B cell (primary cell): ENCODE results near the gene SIPA1L3. TPM values are rescaled to one million over a fixed set of nuclear protein-coding genes. Genes with fewer than 3 reads are reported as not detected.

Source experiments
- ATAC-seq: fragments of 200-7000 bp; cut with Tn5 transposase; one replicate; pipeline ENCODE4 v1.10.0; 2021; ENCODE audit warnings: low read depth, mild to moderate bottlenecking, moderate number of reproducible peaks, moderate library complexity
- CTCF ChIA-PET: fragments of 350-600 bp; sonication (Branson Sonifier 250); formaldehyde crosslinking; loops from one replicate; lab custom pipeline; 2021; ENCODE audit warnings: antibody characterized with exemption, inconsistent platforms; lab: Charles Lee
- POLR2A ChIA-PET: fragments of 350-600 bp; sonication (Branson Sonifier 250); formaldehyde crosslinking; loops from one replicate; lab custom pipeline; 2021; ENCODE audit warnings: antibody characterized with exemption; lab: Charles Lee
- DNase-seq: peaks from one replicate; pipeline ENCODE4 v3.0.0; 2013
- H2AFZ ChIP-seq: 2 replicates; pipeline ENCODE4 v1.6.1; 2012; ENCODE audit warnings: mild to moderate bottlenecking, low read depth, low read length; ENCODE audit not compliant: insufficient read depth, poor library complexity, severe bottlenecking
- H3K27ac ChIP-seq, 2 donors: 1 replicate in 1 of 2; 2 replicates in 1 of 2; pipeline ENCODE4 v1.5.1; 2012 to 2013; ENCODE audit warnings: low read length in 2 of 2, mild to moderate bottlenecking in 2 of 2, moderate library complexity in 1 of 2
- H3K27me3 ChIP-seq, 4 experiments: fragments of 200-600 bp in 1 of 4; sonication (generic) in 1 of 4; replicated peaks in 1 of 4; 1 replicate in 2 of 4; 2 replicates in 2 of 4; pipeline versions ENCODE4 v1.6.1 to v1.7.0; 2013 to 2016; ENCODE audit warnings: low read length in 3 of 4, mild to moderate bottlenecking in 2 of 4, mixed read lengths in 1 of 4, moderate library complexity in 1 of 4; ENCODE audit not compliant: insufficient read depth in 4 of 4, control insufficient read depth in 3 of 4; ENCODE audit errors: control extremely low read depth in 1 of 4
- H3K36me3 ChIP-seq, 2 experiments: replicated peaks in 1 of 2; 1 replicate in 1 of 2; 2 replicates in 1 of 2; pipeline versions ENCODE4 v1.6.1 to v1.7.1; 2013; ENCODE audit warnings: low read length in 1 of 2; ENCODE audit not compliant: insufficient read depth in 2 of 2, control insufficient read depth in 1 of 2; ENCODE audit errors: control extremely low read depth in 1 of 2, extremely low read depth in 1 of 2
- H3K4me1 ChIP-seq, 2 donors: fragments of 200-600 bp in 1 of 2; sonication (generic) in 1 of 2; 1 replicate in 1 of 2; 2 replicates in 1 of 2; pipeline versions ENCODE4 v1.5.1 to v1.6.1; 2013 to 2017; ENCODE audit warnings: low read length in 2 of 2; ENCODE audit not compliant: control insufficient read depth in 2 of 2, insufficient read depth in 2 of 2
- H3K4me2 ChIP-seq: replicated peaks from 2 replicates; pipeline ENCODE3; 2012; ENCODE audit warnings: mild to moderate bottlenecking, low read depth, low read length; ENCODE audit not compliant: poor library complexity, severe bottlenecking
- H3K4me3 ChIP-seq, 5 experiments: fragments of 200-600 bp in 1 of 5; sonication (generic) in 1 of 5; 1 replicate in 3 of 5; 2 replicates in 2 of 5; pipeline versions ENCODE4 v1.5.1 to v1.7.0; 2011 to 2016; ENCODE audit warnings: low read length in 4 of 5, mild to moderate bottlenecking in 4 of 5, low read depth in 2 of 5, control low read depth in 1 of 5, moderate library complexity in 1 of 5; ENCODE audit not compliant: insufficient read depth in 1 of 5; ENCODE audit errors: control extremely low read depth in 1 of 5, extremely low read depth in 1 of 5
- H3K79me2 ChIP-seq: fragments of 200-600 bp; sonication (generic); one replicate; pipeline ENCODE4 v1.6.0; 2016; ENCODE audit warnings: low read length; ENCODE audit not compliant: control insufficient read depth, insufficient read depth
- H3K9ac ChIP-seq: fragments of 200-600 bp; sonication (generic); 2 replicates; pipeline ENCODE4 v1.6.1; 2017; ENCODE audit warnings: mild to moderate bottlenecking, low read length, moderate library complexity
- H3K9me3 ChIP-seq, 3 donors: one replicate each; pipeline versions ENCODE4 v1.6.1 to v1.7.1; 2013; ENCODE audit warnings: low read length in 2 of 3; ENCODE audit not compliant: control insufficient read depth in 2 of 3, insufficient read depth in 1 of 3; ENCODE audit errors: control extremely low read depth in 1 of 3
- H4K20me1 ChIP-seq: 2 replicates; pipeline ENCODE4 v1.6.0; 2012; ENCODE audit warnings: mild to moderate bottlenecking, low read length; ENCODE audit not compliant: insufficient read depth, control insufficient read depth, poor library complexity, severe bottlenecking
- H3K27ac Mint-ChIP-seq: one replicate; pipeline ENCODE4 v1.8.0; 2021; ENCODE audit warnings: mixed read lengths
- H3K27me3 Mint-ChIP-seq: one replicate; pipeline ENCODE4 v1.8.0; 2021; ENCODE audit warnings: mixed read lengths
- H3K4me1 Mint-ChIP-seq: one replicate; pipeline ENCODE4 v1.8.0; 2021; ENCODE audit warnings: mixed read lengths
- H3K4me3 Mint-ChIP-seq: one replicate; pipeline ENCODE4 v1.8.0; 2021; ENCODE audit warnings: mixed read lengths
- H3K9me3 Mint-ChIP-seq: one replicate; pipeline ENCODE4 v1.8.0; 2022; ENCODE audit warnings: mixed read lengths; ENCODE audit not compliant: insufficient read depth
- CTCF ChIP-seq: fragments of 200-600 bp; IDR thresholded peaks from one replicate; pipeline ENCODE4 v1.8.0; 2022; ENCODE audit warnings: antibody characterized with exemption, mild to moderate bottlenecking
- EZH2 ChIP-seq: IDR thresholded peaks from 2 replicates; pipeline ENCODE4 v1.6.1; 2012; ENCODE audit warnings: borderline replicate concordance, low read depth, mild to moderate bottlenecking, moderate library complexity, low read length; ENCODE audit not compliant: insufficient read depth, poor library complexity, severe bottlenecking
- WGBS: methylation state at CpG from one replicate; pipeline ENCODE4 v1.1.5; 2013; ENCODE audit warnings: missing lambda C conversion rate; ENCODE audit not compliant: insufficient coverage; 5-methylcytosine and 5-hydroxymethylcytosine counted together
- intact Hi-C: fragments of 100-400 bp; cut with micrococcal nuclease; formaldehyde crosslinking; loops from one replicate; pipeline ENCODE4 v1.10.0; 2022
- polyA plus RNA-seq: library from polyadenylated mRNA; depleted of rRNA; stranded (reverse); fragments of >200 nt; gene quantifications from 2 replicates; pipeline ENCODE4 v1.2.3, GENCODE V29; 2012
- total RNA-seq, 2 donors: library from RNA; stranded (reverse); fragments of 120-200 nt in 1 of 2; gene quantifications; 1 replicate in 1 of 2; 2 replicates in 1 of 2; pipeline versions ENCODE4 v1.2.3 to v1.2.4, GENCODE V29; 2013 to 2022

The SIPA1L3 gene
- total and polyA plus RNA-seq, 2 donors (not counting 1 experiment from before 2014, with no cell fraction given), result 48.3 to 295 TPM

GRCh38 chr19:38004521-38005223 is 97.7 kb downstream of the SIPA1L3 start:
- peak overlapping the region; percentile 81 for H3K4me2 ChIP-seq
- intact Hi-C loops, result loop anchor here (5.0 kb wide), 1 partner anchor 42 kb away; no protein-coding TSS in a partner anchor
- WGBS, result 43% methylated on average over 13 of the region's 15 CpGs

More at GRCh38 chr19:38004521-38005223, 97.7 kb downstream of the SIPA1L3 start:
- Mint-ChIP-seq H3K4me3 (no peak overlapping the region), H3K4me1 (peaks cover 35% of the 10 kb centered on the region), H3K27ac (no peak overlapping the region), H3K9me3 (peaks cover 2% of the 10 kb centered on the region), H3K27me3 (no peaks in the 10 kb centered on the region)
- TF ChIP-seq CTCF (no peak), EZH2 (no peak)
- DNase-seq, result peak; percentile 79
- Histone ChIP-seq H3K79me2 (peaks cover 86% of the 10 kb centered on the region), H2AFZ (peak overlapping the region; percentile 67), H3K4me1 (peaks cover 73 to 83% of the 10 kb centered on the region in 2 donors), H3K27ac (peak overlapping the region; percentile 85 to 92), H3K36me3 (no peaks in the 10 kb centered on the region), H4K20me1 (no peaks in the 10 kb centered on the region), H3K9me3 (no peaks in the 10 kb centered on the region), H3K9ac (peak overlapping the region; percentile 61), H3K27me3 (no peaks in the 10 kb centered on the region), H3K4me3 (peak overlapping the region in 4 of 5 experiments; percentile 5 to 55 (median 50))
- ATAC-seq, result peak; percentile 45
- CTCF ChIA-PET, result interaction anchor here (0.6 to 4.1 kb wide), 16 partner anchors 8 to 849 kb away, joined by 3 to 40 read pairs (median 5); partner anchors contain the start of genes SIPA1L3 and WDR87
- POLR2A ChIA-PET, result interaction anchor here (0.6 to 4.1 kb wide), 14 partner anchors 18 to 98 kb away, joined by 3 to 43 read pairs (median 5); partner anchors contain the start of genes SIPA1L3 and WDR87
